HG02840 (cell line): Measurements from ENCODE around the gene TUBB4B.
"Not testable (repeated sequence)": the region's sequence is repeated elsewhere in the genome, so short reads cannot be mapped to it uniquely, and the experiment has no call there.

Experiments
- ATAC-seq: cut with Tn5 transposase; IDR thresholded peaks from one replicate; pipeline ENCODE4 v1.9.1; 2021; ENCODE audit warnings: mild to moderate bottlenecking, moderate library complexity, moderate number of reproducible peaks; ENCODE audit not compliant: unreplicated experiment, low FRiP score

Gene TUBB4B

DNA sequence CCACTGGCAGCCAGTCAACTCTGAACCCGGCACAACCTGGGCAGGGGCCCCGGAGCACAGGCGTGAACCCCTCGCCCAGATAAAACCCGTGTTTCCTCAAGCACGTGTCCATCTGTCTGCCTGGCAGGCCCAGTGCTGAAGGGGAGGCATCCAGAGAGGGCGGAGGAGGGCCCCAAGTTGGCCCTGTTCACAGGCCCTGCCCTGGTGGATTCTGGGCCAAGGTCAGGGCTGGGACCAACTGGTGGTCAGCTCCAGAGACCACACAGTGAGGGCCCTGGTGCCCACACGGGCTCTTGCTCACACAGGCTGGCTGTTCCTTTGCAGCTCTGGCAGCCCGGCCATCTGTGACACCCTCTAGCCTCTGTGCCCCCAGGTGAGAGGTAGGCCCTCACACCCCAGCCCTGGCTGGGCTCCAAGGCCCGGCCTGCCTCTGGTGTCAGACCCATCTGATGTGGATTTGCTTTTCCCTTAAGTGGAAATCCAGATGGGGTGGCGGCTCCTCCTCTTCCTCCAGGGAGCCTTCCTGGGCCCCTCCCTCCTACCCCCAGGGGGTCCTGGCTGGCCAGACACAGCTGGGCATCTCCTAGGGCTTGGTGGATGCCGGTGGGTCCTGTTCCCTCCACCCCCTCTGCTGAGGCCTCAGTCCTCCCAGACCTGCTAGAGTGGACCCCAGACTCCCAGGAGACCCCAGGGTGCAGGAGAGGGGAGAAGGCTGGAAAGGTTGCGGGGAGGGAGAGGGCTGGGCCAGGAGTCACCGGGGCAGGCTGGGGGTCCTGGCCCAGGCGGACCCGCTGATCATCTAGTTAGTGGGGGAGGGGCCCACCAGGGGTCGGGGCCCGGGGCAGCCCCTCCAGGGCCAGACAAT is 9.5 kb downstream of the TUBB4B start:
- ATAC-seq = no peak

DNA sequence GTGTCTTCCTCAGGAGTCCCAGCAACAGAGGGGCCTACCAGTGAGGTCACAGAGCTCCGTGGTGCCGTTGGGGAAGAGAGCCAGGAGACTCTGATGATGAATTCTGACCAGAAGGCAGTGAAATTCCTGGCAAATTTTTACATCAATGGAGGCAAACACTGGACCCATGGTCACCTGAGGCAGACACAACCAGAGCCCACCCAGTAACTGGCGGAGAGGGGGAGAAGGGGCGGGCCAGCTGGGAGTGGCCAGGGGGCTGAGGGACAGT is 10.0 kb downstream of the TUBB4B start, which contains the start of gene STPG3:
Gene STPG3, plus strand, starts transcription at position 93 of the 268 bp plus-strand sequence. Its CDS starts 1 bp downstream, at position 94.
- ATAC-seq = no peak

- no peak for ATAC-seq
These were observed 10.6 kb downstream of the TUBB4B start for GRCh38 chr9:137251490-137252268.

DNA sequence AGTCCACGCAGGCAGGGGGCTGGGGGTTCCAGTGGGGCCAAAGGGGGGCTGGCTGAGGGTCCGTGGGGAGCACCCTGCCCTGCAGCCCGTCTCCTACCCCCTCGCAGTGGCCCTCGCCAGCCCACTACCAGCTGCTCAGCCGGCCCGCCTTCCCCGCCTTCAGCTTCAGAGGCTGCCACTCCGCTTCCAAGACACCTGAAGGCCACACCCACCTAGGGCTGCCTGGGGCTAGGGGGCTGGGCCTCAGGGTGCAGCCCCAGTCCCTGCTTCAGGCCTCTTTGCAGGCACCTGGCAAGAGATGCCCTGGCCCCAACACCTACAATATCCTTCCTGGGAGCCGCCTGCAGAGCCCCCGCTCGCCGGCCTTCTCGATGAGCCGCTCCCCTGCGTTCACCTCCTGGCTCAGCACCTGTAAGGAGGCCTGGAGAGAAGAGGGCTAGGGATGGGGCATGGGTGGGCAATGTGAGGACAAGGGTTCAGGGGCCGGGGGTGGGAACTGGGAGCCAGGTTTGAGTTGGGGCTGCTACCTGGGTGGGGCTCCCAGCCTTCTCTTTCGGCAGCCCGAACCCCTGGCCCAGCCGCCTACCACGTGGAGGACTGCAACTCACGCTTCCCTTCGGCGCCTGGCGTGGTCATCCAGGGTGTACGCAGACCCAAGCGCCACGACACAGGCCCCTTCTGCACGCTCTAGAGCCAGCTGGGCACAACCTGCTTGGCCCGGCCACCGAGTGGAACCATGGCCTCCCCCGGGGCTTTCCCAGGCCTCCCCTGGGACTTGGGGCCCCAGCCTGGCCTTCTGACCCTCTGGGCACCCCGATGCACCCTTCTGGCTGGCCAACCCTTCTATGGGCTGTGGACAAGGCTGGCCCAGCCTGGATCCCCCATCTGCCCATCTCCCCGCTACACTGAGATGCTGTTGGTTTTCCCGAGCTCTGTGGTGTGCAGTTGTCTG is 11.7 kb downstream of the TUBB4B start:
- ATAC-seq = no peak

DNA sequence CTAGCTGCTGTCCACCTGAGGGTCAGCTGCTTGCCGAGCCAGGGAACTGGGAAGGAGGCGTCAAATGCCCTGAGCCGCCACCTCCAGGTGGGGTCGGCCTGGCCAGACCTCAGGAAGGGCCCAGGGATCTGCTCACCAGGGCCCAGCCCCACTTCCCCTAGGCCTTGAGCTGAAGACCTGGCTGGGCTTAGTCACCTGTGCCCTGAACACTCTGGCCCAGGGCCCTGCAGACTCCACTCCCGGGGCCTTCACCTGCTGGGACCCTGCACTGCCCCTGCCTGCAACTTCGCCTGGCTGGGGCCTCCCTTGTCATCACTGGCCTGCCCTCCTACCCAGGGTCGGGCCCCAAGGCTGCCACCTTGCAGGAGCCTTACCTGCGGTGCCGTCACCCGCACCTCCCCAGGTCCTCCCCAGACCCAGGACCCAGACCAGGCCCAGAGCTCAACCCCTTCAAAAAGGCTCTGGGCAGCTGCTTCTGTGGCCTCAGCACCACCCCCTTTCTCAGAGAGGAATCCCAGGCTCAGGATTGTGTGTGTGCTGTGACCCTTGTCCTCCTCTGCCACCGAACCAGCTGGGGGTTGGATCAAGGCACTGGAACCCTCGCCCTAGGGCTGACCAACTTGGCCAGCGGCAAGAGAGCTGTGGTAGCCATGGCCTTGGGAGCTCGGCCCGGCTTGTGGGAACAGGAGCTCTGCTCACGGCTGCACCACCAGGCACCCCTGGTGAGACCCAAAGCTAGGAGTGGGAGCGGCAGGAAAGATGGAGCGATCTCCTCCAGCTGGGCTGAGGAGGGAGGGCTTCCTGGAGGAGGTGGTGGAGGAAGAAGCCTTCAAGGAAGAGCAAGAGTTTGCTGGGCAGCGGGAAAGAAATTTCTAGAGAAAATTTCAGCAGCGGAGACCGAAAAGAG is 12.9 kb downstream of the TUBB4B start:
- no peak for ATAC-seq

- ATAC-seq = peak; percentile 81
These were observed 13.7 kb downstream of the TUBB4B start, which contains the start of gene NELFB for GRCh38 chr9:137254624-137255447. Gene NELFB (plus strand): TSS chr9:137255327.

GRCh38 chr9:137255448-137256114 is 14.5 kb downstream of the TUBB4B start:
- peak; percentile 35 for ATAC-seq

- no peak for ATAC-seq
These were observed 15.3 kb downstream of the TUBB4B start for GRCh38 chr9:137256362-137256761.

DNA sequence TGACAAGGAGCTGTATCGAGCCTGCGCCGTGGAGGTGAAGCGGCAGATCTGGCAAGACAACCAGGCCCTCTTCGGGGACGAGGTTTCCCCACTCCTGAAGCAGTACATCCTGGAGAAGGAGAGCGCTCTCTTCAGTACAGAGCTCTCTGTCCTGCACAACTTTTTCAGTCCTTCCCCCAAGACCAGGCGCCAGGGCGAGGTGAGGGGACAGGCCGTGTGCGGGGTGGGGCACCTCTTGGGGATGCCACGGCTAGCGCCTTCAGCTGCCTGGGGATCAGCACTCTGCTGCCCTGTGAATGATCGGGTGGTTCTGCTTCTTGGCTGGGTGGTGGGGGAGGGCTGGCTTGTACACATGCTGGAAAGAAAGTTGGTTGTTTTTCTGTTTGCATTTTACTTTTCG is 15.8 kb downstream of the TUBB4B start:
- ATAC-seq = no peak

DNA sequence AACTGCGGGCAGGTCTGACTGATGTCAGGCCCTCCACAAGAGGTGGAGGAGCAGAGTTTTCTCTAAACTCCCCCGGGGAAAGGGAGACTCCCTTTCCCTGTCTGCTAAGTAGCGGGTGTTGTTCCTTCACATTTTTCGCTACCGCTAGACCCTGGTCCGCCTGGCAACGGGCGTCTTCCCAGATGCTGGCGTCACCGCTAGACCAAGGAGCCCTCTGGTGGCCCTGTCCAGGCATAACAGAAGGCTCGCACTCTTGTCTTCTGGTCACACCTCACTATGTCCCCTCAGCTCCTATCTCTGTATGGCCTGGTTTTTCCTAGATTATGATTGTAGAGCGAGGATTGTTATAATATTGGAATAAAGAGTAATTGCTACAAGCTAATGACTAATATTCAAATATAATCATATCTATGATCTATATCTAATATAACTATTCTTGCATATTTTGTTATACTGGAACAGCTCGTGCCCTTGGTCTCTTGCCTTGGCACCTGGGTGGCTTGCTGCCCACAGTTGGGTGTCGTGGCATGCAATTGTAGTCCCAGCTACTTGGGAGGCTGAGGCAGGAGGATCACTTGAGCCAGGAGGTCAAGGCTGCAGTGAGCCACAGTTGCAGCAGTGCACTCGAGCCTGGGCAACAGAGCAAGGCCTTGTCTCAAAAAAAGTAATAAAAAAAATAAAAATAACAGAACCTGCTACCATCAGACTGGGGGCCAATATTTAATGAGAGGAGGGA is 21.3 kb downstream of the TUBB4B start:
- not testable (repeated sequence) for ATAC-seq

GRCh38 chr9:137262909-137263285 is 21.8 kb downstream of the TUBB4B start:
- no peak for ATAC-seq

DNA sequence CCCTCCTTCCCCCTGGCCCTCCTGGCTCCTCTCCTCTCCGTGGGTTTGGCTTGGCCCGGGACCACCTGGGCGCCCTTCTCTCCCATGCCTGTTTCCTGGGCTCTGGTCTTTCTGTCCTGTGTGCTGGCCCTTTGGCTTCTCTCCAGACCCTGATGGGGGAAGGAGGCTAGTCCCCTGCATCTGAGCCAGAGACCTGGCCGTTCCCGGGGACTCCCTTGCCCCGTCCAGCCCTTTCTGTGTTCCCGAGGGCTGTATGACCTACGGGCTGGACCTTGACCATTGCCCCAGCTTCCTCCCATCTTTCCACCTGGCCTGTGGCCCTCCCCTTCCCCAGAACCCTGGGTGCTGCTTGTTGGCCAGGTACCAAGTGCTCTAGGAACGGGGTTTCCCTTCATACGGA is 22.4 kb downstream of the TUBB4B start:
- ATAC-seq = no peak

GRCh38 chr9:137264067-137264466 is 23.0 kb downstream of the TUBB4B start:
- no peak for ATAC-seq

GRCh38 chr9:137265496-137266161 is 24.5 kb downstream of the TUBB4B start:
- no peak for ATAC-seq

- no peak for ATAC-seq
These were observed 25.1 kb downstream of the TUBB4B start for GRCh38 chr9:137266162-137266527.

GRCh38 chr9:137266585-137267453 is 25.7 kb downstream of the TUBB4B start:
- ATAC-seq = no peak
